ENCODE measurements around the gene PPFIA1.

DNA sequence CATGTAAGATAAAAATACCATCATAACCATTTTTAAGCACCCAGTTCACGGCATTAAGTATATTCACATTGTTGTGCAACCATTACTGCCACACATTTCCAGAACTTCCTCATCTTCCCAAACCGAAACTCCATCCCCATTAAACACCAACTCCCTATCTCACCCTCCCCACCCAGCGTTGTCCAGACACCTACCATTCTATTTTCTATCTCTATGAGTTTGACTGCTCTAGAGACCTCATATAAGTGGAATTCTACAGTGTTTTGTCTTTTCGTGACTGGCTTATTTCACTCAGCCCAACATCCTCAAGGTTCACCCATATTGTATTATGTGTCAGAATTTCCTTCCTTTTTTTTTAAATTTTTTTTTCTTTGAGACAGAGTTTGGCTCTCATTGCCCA, 45.2 kb downstream of the PPFIA1 start:
- TF ChIP-seq, protein P1, sequence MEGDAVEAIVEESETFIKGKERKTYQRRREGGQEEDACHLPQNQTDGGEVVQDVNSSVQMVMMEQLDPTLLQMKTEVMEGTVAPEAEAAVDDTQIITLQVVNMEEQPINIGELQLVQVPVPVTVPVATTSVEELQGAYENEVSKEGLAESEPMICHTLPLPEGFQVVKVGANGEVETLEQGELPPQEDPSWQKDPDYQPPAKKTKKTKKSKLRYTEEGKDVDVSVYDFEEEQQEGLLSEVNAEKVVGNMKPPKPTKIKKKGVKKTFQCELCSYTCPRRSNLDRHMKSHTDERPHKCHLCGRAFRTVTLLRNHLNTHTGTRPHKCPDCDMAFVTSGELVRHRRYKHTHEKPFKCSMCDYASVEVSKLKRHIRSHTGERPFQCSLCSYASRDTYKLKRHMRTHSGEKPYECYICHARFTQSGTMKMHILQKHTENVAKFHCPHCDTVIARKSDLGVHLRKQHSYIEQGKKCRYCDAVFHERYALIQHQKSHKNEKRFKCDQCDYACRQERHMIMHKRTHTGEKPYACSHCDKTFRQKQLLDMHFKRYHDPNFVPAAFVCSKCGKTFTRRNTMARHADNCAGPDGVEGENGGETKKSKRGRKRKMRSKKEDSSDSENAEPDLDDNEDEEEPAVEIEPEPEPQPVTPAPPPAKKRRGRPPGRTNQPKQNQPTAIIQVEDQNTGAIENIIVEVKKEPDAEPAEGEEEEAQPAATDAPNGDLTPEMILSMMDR (IDR thresholded peaks at IDR 0.05) = no peak
- TF ChIP-seq POLR2A (IDR thresholded peaks at IDR 0.05) (no peak), EP300 (IDR thresholded peaks at IDR 0.05) (no peak)

Measured in ovary (tissue), 3 donors.